NCI-H526 treated with DMSO at 0.1 percent for 48 hours (cell line): ENCODE results near the gene UCKL1.
"Not testable (repeated sequence)": the region's sequence is repeated elsewhere in the genome, so short reads cannot be mapped to it uniquely, and the experiment has no call there.

Experiments
- DNase-seq: peaks from one replicate; lab custom pipeline; 2025; lab: John Stamatoyannopoulos, UW

UCKL1 gene

GRCh38 chr20:63942969-63943807, 13.0 kb downstream of the UCKL1 start:
- DNase-seq, result no peak

GRCh38 chr20:63942250-63942951, 13.8 kb downstream of the UCKL1 start:
- peak; percentile 6 for DNase-seq

- DNase-seq, result peak; percentile 15
These were observed 14.7 kb downstream of the UCKL1 start for GRCh38 chr20:63941282-63942081.

- DNase-seq, result no peak
These were observed 15.5 kb downstream of the UCKL1 start for GRCh38 chr20:63940472-63941266.

- DNase-seq, result no peak
These were observed 16.1 kb downstream of the UCKL1 start for GRCh38 chr20:63940071-63940471.

- no peak for DNase-seq
These were observed 16.9 kb downstream of the UCKL1 start for GRCh38 chr20:63939061-63939935.

GRCh38 chr20:63937596-63937995, 18.6 kb downstream of the UCKL1 start:
- no peak for DNase-seq

GRCh38 chr20:63935447-63935846, 20.8 kb downstream of the UCKL1 start:
- DNase-seq, result no peak

GRCh38 chr20:63934271-63935068, 21.7 kb downstream of the UCKL1 start:
- no peak for DNase-seq

- no peak for DNase-seq
These were observed 22.6 kb downstream of the UCKL1 start for GRCh38 chr20:63933646-63934045.

GRCh38 chr20:63932606-63933160, 23.5 kb downstream of the UCKL1 start:
- DNase-seq, result no peak

GRCh38 chr20:63931735-63932134, 24.5 kb downstream of the UCKL1 start:
- no peak for DNase-seq

GRCh38 chr20:63930971-63931553, 25.2 kb downstream of the UCKL1 start:
- no peak for DNase-seq

GRCh38 chr20:63929473-63929883, 26.7 kb downstream of the UCKL1 start:
- DNase-seq, result not testable (repeated sequence)

- no peak for DNase-seq
These were observed 27.1 kb downstream of the UCKL1 start for GRCh38 chr20:63929071-63929470.

- no peak for DNase-seq
These were observed 29.9 kb downstream of the UCKL1 start for GRCh38 chr20:63926298-63926697.

GRCh38 chr20:63924241-63924640, 32.0 kb downstream of the UCKL1 start:
- DNase-seq, result no peak

GRCh38 chr20:63923651-63924050, 32.6 kb downstream of the UCKL1 start:
- DNase-seq, result no peak

GRCh38 chr20:63920226-63920625, 36.0 kb downstream of the UCKL1 start:
- DNase-seq, result no peak
